CD14-positive monocyte (primary cell): ENCODE data around the gene ELANE. TPM values are rescaled to one million over a fixed set of nuclear protein-coding genes. Genes with fewer than 3 reads are reported as not detected.

Source experiments
- DNase-seq, 3 donors: peaks; one replicate each; pipeline ENCODE4 v3.0.0-alpha.2; 2011 to 2022
- H2AFZ ChIP-seq: 2 replicates; pipeline ENCODE4 v1.6.0; 2012; ENCODE audit warnings: mild to moderate bottlenecking, low read depth, low read length, inconsistent platforms; ENCODE audit not compliant: insufficient read depth, poor library complexity, severe bottlenecking
- H3K27ac ChIP-seq, 2 donors: 1 replicate in 1 of 2; 2 replicates in 1 of 2; pipeline ENCODE4 v1.5.1; 2012 to 2013; ENCODE audit warnings: low read length in 2 of 2, control low read depth in 1 of 2, inconsistent platforms in 1 of 2, low read depth in 1 of 2, mild to moderate bottlenecking in 1 of 2
- H3K27me3 ChIP-seq, 2 donors: one replicate each; pipeline versions ENCODE4 v1.6.0 to v1.6.1; 2011 to 2013; ENCODE audit warnings: low read length in 2 of 2; ENCODE audit not compliant: control insufficient read depth in 2 of 2, insufficient read depth in 2 of 2
- H3K36me3 ChIP-seq, 2 donors: replicated peaks in 1 of 2; 1 replicate in 1 of 2; 2 replicates in 1 of 2; pipeline versions ENCODE4 v1.5.1 to v1.6.1; 2012 to 2013; ENCODE audit warnings: low read length in 2 of 2, control low read depth in 1 of 2, inconsistent platforms in 1 of 2, mild to moderate bottlenecking in 1 of 2; ENCODE audit not compliant: insufficient read depth in 2 of 2, control insufficient read depth in 1 of 2
- H3K4me1 ChIP-seq, 2 donors: 1 replicate in 1 of 2; 2 replicates in 1 of 2; pipeline versions ENCODE4 v1.5.1 to v1.6.1; 2012 to 2013; ENCODE audit warnings: low read length in 2 of 2, control low read depth in 1 of 2, inconsistent platforms in 1 of 2, mild to moderate bottlenecking in 1 of 2, moderate library complexity in 1 of 2; ENCODE audit not compliant: insufficient read depth in 2 of 2, control insufficient read depth in 1 of 2
- H3K4me2 ChIP-seq: replicated peaks from 2 replicates; pipeline ENCODE3; 2012; ENCODE audit warnings: low read length, moderate library complexity, mild to moderate bottlenecking; ENCODE audit not compliant: poor library complexity, severe bottlenecking; ENCODE audit errors: extremely low read depth
- H3K4me3 ChIP-seq, 3 experiments: fragments of 200-600 bp in 1 of 3; sonication (generic) in 1 of 3; replicated peaks in 1 of 3; 1 replicate in 2 of 3; 2 replicates in 1 of 3; pipeline ENCODE4 v1.5.1; 2011 to 2013; ENCODE audit warnings: low read length in 3 of 3, mild to moderate bottlenecking in 3 of 3, control low read depth in 2 of 3, low read depth in 2 of 3, inconsistent platforms in 1 of 3, moderate library complexity in 1 of 3
- H3K79me2 ChIP-seq: 2 replicates; pipeline ENCODE4 v1.6.0; 2012; ENCODE audit warnings: mild to moderate bottlenecking, control low read depth, inconsistent platforms, low read length, moderate library complexity; ENCODE audit not compliant: insufficient read depth
- H3K9ac ChIP-seq: 2 replicates; pipeline ENCODE4 v1.6.0; 2017; ENCODE audit warnings: low read length, mild to moderate bottlenecking; ENCODE audit not compliant: insufficient read depth, poor library complexity, severe bottlenecking
- H3K9me3 ChIP-seq, 2 donors: replicated peaks in 1 of 2; 1 replicate in 1 of 2; 2 replicates in 1 of 2; pipeline versions ENCODE4 v1.5.1 to v1.6.1; 2012 to 2013; ENCODE audit warnings: low read length in 2 of 2, control low read depth in 1 of 2; ENCODE audit not compliant: control insufficient read depth in 1 of 2, insufficient read depth in 1 of 2
- H4K20me1 ChIP-seq: 2 replicates; pipeline ENCODE4 v1.6.0; 2012; ENCODE audit warnings: mild to moderate bottlenecking, low read length, control low read depth, moderate library complexity; ENCODE audit not compliant: insufficient read depth
- H3K27ac Mint-ChIP-seq, 7 donors: one replicate each; pipeline ENCODE4 v1.8.0; 2020; ENCODE audit warnings: mild to moderate bottlenecking in 7 of 7, mixed read lengths in 7 of 7, moderate library complexity in 6 of 7, inconsistent platforms in 2 of 7
- H3K27me3 Mint-ChIP-seq, 3 donors: one replicate each; pipeline ENCODE4 v1.8.0; 2021 to 2022; ENCODE audit warnings: low read depth in 3 of 3, mild to moderate bottlenecking in 3 of 3, mixed read lengths in 3 of 3, moderate library complexity in 3 of 3, inconsistent platforms in 1 of 3
- H3K36me3 Mint-ChIP-seq, 2 donors: one replicate each; pipeline ENCODE4 v1.8.0; 2020; ENCODE audit warnings: mixed read lengths in 2 of 2, inconsistent platforms in 1 of 2, mild to moderate bottlenecking in 1 of 2
- H3K4me1 Mint-ChIP-seq: one replicate; pipeline ENCODE4 v1.8.0; 2020; ENCODE audit warnings: mild to moderate bottlenecking, mixed read lengths
- H3K4me3 Mint-ChIP-seq, 2 donors: one replicate each; pipeline ENCODE4 v1.8.0; 2020; ENCODE audit warnings: mild to moderate bottlenecking in 2 of 2, mixed read lengths in 2 of 2, moderate library complexity in 1 of 2
- H3K9me3 Mint-ChIP-seq, 7 donors: one replicate each; pipeline ENCODE4 v1.8.0; 2020 to 2022; ENCODE audit warnings: mixed read lengths in 7 of 7, mild to moderate bottlenecking in 6 of 7, moderate library complexity in 6 of 7, inconsistent platforms in 2 of 7
- WGBS: methylation state at CpG from one replicate; pipeline ENCODE4 v1.1.5; 2013; ENCODE audit warnings: missing lambda C conversion rate; ENCODE audit not compliant: insufficient coverage; 5-methylcytosine and 5-hydroxymethylcytosine counted together
- intact Hi-C, 2 donors: fragments of 100-400 bp; cut with micrococcal nuclease; formaldehyde crosslinking; loops; one replicate each; pipeline versions ENCODE4 v1.15.0 to v1.15.1; 2023
- polyA plus RNA-seq, 3 donors: library from polyadenylated mRNA; depleted of rRNA in 1 of 3; unstranded in 2 of 3; stranded (reverse) in 1 of 3; fragments of 300-500 nt in 2 of 3; fragments of >200 nt in 1 of 3; fragmentation: Illumina TruSeq in 2 of 3; gene quantifications; 1 replicate in 2 of 3; 2 replicates in 1 of 3; pipeline ENCODE4 v1.2.3, GENCODE V29; 2012 to 2021
- TF ChIP-seq, protein P1 (sequence below): fragments of 200-600 bp; IDR thresholded peaks from one replicate; pipeline ENCODE4 v1.8.0; 2022; ENCODE audit warnings: antibody characterized with exemption, mild to moderate bottlenecking

The ELANE gene
- polyA plus RNA-seq, 3 donors = 0.61 to 2.0 (median 1.3) TPM

DNA sequence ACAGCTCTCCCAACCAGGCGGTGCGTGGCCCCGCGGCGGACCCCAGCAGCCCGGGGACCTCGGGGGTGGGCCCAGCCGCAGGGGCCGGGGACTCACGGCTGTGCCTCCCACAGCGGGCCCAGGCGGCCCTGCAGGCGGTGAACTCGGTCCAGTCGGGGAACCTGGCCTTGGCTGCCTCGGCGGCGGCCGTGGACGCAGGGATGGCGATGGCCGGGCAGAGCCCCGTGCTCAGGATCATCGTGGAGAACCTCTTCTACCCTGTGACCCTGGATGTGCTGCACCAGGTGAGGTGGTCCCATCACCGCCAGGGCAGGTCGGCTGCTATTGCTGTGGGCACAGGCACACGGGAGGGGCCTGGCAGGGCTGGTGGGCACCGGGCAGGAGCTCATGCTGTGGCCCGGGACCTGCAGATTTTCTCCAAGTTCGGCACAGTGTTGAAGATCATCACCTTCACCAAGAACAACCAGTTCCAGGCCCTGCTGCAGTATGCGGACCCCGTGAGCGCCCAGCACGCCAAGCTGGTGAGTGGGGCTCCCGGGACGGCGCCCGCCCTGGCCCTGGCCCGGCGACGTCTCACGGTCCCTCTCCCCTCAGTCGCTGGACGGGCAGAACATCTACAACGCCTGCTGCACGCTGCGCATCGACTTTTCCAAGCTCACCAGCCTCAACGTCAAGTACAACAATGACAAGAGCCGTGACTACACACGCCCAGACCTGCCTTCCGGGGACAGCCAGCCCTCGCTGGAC lies 47.5 kb upstream of the ELANE start:
- H4K20me1 ChIP-seq = peaks cover 100% of the 10 kb centered on the region
- no peaks in the 10 kb centered on the region for H3K27me3 Mint-ChIP-seq
- peaks cover 100% of the 10 kb centered on the region for H3K79me2 ChIP-seq

DNA sequence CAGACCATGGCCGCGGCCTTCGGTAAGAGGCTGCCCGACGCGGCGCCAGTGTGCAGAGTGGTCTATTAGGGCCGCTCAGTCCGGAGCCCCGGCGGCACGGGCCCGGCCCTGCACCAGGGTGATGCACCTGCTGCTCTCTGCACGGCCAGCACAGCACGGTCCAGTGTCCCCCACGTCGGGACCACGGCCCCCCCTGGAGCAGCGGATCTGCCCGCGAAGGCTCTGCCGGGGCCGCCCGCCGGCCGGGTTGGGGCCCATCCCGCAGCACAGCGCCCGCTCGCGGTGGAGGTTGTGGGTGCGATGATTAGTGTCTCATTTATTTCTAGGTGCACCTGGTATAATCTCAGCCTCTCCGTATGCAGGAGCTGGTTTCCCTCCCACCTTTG lies 46.9 kb upstream of the ELANE start:
- peaks cover 14 to 18% of the 10 kb centered on the region in 2 donors for H3K4me1 ChIP-seq
- no peaks in the 10 kb centered on the region for H3K9me3 ChIP-seq
- peaks cover 100% of the 10 kb centered on the region for H4K20me1 ChIP-seq
- no peak overlapping the region for H3K4me2 ChIP-seq
- Mint-ChIP-seq H3K36me3 (peaks cover 45 to 82% of the 10 kb centered on the region in 2 donors), H3K9me3 (no peaks in the 10 kb centered on the region), H3K4me3 (no peak overlapping the region), H3K27ac (no peak overlapping the region), H3K4me1 (peaks cover 11% of the 10 kb centered on the region), H3K27me3 (no peaks in the 10 kb centered on the region)
- peaks cover 80 to 98% of the 10 kb centered on the region in 2 donors for H3K36me3 ChIP-seq
- TF ChIP-seq, protein P1, sequence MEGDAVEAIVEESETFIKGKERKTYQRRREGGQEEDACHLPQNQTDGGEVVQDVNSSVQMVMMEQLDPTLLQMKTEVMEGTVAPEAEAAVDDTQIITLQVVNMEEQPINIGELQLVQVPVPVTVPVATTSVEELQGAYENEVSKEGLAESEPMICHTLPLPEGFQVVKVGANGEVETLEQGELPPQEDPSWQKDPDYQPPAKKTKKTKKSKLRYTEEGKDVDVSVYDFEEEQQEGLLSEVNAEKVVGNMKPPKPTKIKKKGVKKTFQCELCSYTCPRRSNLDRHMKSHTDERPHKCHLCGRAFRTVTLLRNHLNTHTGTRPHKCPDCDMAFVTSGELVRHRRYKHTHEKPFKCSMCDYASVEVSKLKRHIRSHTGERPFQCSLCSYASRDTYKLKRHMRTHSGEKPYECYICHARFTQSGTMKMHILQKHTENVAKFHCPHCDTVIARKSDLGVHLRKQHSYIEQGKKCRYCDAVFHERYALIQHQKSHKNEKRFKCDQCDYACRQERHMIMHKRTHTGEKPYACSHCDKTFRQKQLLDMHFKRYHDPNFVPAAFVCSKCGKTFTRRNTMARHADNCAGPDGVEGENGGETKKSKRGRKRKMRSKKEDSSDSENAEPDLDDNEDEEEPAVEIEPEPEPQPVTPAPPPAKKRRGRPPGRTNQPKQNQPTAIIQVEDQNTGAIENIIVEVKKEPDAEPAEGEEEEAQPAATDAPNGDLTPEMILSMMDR = peak; percentile 55
- no peak for DNase-seq
- H3K79me2 ChIP-seq = peaks cover 98% of the 10 kb centered on the region
- 92% methylated on average over 26 of the region's 33 CpGs for WGBS
- H2AFZ ChIP-seq = no peak overlapping the region
- H3K27me3 ChIP-seq = no peaks in the 10 kb centered on the region
- no peak overlapping the region for H3K4me3 ChIP-seq
- no peak overlapping the region for H3K27ac ChIP-seq
- intact Hi-C loops = no loop called here
- H3K9ac ChIP-seq = no peak overlapping the region

More for the DNA sequence above, 47.5 kb upstream of the ELANE start:
- H3K9ac ChIP-seq = no peak overlapping the region
- no peaks in the 10 kb centered on the region for H3K9me3 Mint-ChIP-seq
- TF ChIP-seq, protein P1 = no peak
- no peak overlapping the region for H2AFZ ChIP-seq
- no peak overlapping the region for H3K27ac ChIP-seq
- H3K4me3 ChIP-seq = no peak overlapping the region
- no peaks in the 10 kb centered on the region for H3K9me3 ChIP-seq
- H3K27ac Mint-ChIP-seq = peak overlapping the region in 1 of 7 donors; percentile 31
- H3K36me3 ChIP-seq = peaks cover 75 to 93% of the 10 kb centered on the region in 2 donors
- H3K27me3 ChIP-seq = no peaks in the 10 kb centered on the region
- H3K4me3 Mint-ChIP-seq = no peak overlapping the region
- intact Hi-C loops = no loop called here
- DNase-seq = no peak
- peaks cover 19 to 24% of the 10 kb centered on the region in 2 donors for H3K4me1 ChIP-seq
- peaks cover 17% of the 10 kb centered on the region for H3K4me1 Mint-ChIP-seq
- H3K36me3 Mint-ChIP-seq = peaks cover 41 to 82% of the 10 kb centered on the region in 2 donors
- H3K4me2 ChIP-seq = no peak overlapping the region
- WGBS = 95% methylated on average over 53 of the region's 53 CpGs
